Suprapubic skin (tissue), 4 donors: ENCODE results near the gene CHPF. TPM values are rescaled to one million over a fixed set of nuclear protein-coding genes. Genes with fewer than 3 reads are reported as not detected.

Source experiments
- DNase-seq, 2 donors: peaks; one replicate each; pipeline ENCODE4 v3.0.0-alpha.2; 2019; ENCODE audit warnings: low spot score in 2 of 2
- H3K27ac ChIP-seq: fragments of 200-600 bp; sonication (generic); one replicate; pipeline ENCODE4 v1.5.1; 2019
- H3K27me3 ChIP-seq: fragments of 200-600 bp; sonication (generic); one replicate; pipeline ENCODE4 v1.5.1; 2019
- H3K36me3 ChIP-seq: fragments of 200-600 bp; sonication (generic); one replicate; pipeline ENCODE4 v1.5.1; 2019
- H3K4me1 ChIP-seq: fragments of 200-600 bp; sonication (generic); one replicate; pipeline ENCODE4 v1.5.1; 2019
- H3K4me3 ChIP-seq: fragments of 200-600 bp; sonication (generic); one replicate; pipeline ENCODE4 v1.5.1; 2019; ENCODE audit warnings: mild to moderate bottlenecking
- H3K9me3 ChIP-seq: fragments of 200-600 bp; sonication (generic); one replicate; pipeline ENCODE4 v1.5.1; 2019
- EP300 ChIP-seq: sonication (generic); formaldehyde crosslinking; IDR thresholded peaks from one replicate; pipeline ENCODE4 v1.6.1; 2017; ENCODE audit warnings: antibody characterized with exemption
- POLR2A ChIP-seq, 2 donors: fragments of 450-650 bp; IDR thresholded peaks; one replicate each; pipeline ENCODE4 v1.6.1; 2017; ENCODE audit warnings: antibody characterized with exemption in 2 of 2, mild to moderate bottlenecking in 2 of 2, moderate library complexity in 2 of 2
- POLR2AphosphoS5 ChIP-seq, 3 donors: sonication (generic); formaldehyde crosslinking; IDR thresholded peaks; one replicate each; pipeline ENCODE4 v1.6.1; 2017; ENCODE audit warnings: antibody characterized with exemption in 3 of 3
- WGBS: methylation state at CpG from one replicate; pipeline ENCODE4 v1.1.5; 2018; 5-methylcytosine and 5-hydroxymethylcytosine counted together
- total RNA-seq, 4 donors: library from RNA; depleted of rRNA; stranded (reverse); fragments of >200 nt; gene quantifications; one replicate each; pipeline ENCODE4 v1.1.0, GENCODE V29; 2016
- TF ChIP-seq, protein P1 (sequence below), 2 donors: fragments of 200-600 bp in 1 of 2; fragments of 450-650 bp in 1 of 2; sonication (generic) in 1 of 2; IDR thresholded peaks; one replicate each; pipeline ENCODE4 v1.5.1; 2016 to 2019; ENCODE audit warnings: antibody characterized with exemption in 2 of 2, mild to moderate bottlenecking in 1 of 2, moderate library complexity in 1 of 2

The CHPF gene
- total RNA-seq, 4 donors from 2014 or later, result 28.8 to 62.1 (median 49.3) TPM

DNA sequence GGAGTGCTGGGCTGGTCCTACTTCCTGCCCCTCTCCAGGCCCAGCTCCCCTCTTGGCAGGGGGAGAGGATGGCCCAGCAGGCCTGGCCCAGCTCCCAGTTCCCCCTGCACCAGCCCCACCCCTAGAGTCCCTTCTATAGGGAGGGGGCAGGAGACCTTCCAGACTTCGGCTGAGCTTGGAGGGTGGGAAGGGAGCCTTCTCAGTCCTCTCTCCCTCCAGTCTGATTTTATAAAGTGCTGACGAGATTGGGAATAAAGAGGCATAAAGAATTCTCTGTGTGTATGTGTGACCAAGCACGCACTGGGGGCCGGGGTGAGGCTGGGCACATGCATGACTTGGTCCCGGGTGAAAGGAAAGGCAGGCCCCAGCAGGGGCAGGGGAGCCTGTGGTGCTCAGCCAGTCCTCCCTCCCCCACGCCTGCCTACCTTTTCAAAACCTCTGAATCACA lies 5.1 kb downstream of the CHPF start:
- Histone ChIP-seq H3K4me3 (no peak overlapping the region), H3K27ac (no peak overlapping the region), H3K27me3 (no peaks in the 10 kb centered on the region), H3K9me3 (no peaks in the 10 kb centered on the region), H3K36me3 (peaks cover 24% of the 10 kb centered on the region), H3K4me1 (peaks cover 27% of the 10 kb centered on the region)
- WGBS, result 73% methylated on average over 5 of the region's 6 CpGs
- DNase-seq, result no peak
- TF ChIP-seq EP300, result no peak
- no peak for TF ChIP-seq POLR2A (IDR thresholded peaks at IDR 0.05)
- TF ChIP-seq, protein P1, sequence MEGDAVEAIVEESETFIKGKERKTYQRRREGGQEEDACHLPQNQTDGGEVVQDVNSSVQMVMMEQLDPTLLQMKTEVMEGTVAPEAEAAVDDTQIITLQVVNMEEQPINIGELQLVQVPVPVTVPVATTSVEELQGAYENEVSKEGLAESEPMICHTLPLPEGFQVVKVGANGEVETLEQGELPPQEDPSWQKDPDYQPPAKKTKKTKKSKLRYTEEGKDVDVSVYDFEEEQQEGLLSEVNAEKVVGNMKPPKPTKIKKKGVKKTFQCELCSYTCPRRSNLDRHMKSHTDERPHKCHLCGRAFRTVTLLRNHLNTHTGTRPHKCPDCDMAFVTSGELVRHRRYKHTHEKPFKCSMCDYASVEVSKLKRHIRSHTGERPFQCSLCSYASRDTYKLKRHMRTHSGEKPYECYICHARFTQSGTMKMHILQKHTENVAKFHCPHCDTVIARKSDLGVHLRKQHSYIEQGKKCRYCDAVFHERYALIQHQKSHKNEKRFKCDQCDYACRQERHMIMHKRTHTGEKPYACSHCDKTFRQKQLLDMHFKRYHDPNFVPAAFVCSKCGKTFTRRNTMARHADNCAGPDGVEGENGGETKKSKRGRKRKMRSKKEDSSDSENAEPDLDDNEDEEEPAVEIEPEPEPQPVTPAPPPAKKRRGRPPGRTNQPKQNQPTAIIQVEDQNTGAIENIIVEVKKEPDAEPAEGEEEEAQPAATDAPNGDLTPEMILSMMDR (IDR thresholded peaks at IDR 0.05), result no peak
- TF ChIP-seq POLR2AphosphoS5 (IDR thresholded peaks at IDR 0.05), result no peak

DNA sequence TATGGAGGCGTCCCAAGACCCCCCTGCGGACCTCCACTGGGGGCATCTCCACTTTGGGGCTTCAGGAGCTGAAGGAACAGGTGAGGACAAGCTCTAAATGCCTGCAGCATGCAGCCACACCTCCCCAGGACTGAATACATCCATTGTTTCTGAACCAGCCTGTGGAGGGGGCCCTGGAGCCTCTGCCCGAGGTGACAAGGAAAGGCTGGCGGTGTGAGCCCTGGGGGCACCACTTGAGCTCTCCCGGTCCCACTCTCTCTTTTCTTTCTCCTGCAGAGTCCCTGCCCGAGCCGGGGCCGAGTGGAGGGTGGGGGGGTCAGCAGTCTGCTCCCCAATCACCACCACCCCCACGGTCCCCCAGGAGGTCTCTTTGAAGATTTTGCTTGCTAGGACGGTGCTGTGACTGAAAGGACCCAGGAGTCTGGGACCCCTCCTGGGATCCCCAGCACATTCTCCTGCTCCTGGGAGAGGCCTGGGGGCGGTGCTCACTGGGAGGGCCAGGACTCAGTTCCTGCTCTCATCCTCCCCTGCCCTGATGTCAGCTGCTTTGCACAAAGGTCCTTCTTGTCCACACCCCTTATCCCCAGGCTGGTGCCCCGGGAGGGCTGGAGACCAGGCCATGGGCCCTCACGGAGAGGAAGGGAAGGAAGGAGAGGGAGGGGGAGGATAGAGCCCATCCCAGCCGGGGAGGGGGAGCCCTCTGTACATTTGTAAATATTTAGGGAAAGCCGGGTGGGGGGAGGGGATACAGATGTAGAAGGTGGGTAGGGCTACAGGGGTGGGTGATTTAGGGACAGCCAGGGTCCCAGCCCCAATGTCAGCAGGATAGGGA lies 5.7 kb downstream of the CHPF start:
- H3K9me3 ChIP-seq, result no peaks in the 10 kb centered on the region
- no peak for TF ChIP-seq POLR2AphosphoS5 (IDR thresholded peaks at IDR 0.05)
- no peak for TF ChIP-seq EP300
- TF ChIP-seq, protein P1 (IDR thresholded peaks at IDR 0.05), result no peak
- no peak for TF ChIP-seq POLR2A (IDR thresholded peaks at IDR 0.05)
- peaks cover 25% of the 10 kb centered on the region for H3K4me1 ChIP-seq
- no peaks in the 10 kb centered on the region for H3K27me3 ChIP-seq
- H3K4me3 ChIP-seq, result no peak overlapping the region
- peaks cover 24% of the 10 kb centered on the region for H3K36me3 ChIP-seq
- H3K27ac ChIP-seq, result no peak overlapping the region
- DNase-seq, result no peak
- 50% methylated on average over 11 of the region's 15 CpGs for WGBS

- H3K27ac ChIP-seq, result no peak overlapping the region
- peaks cover 16% of the 10 kb centered on the region for H3K4me1 ChIP-seq
- peaks cover 4% of the 10 kb centered on the region for H3K27me3 ChIP-seq
- peaks cover 24% of the 10 kb centered on the region for H3K36me3 ChIP-seq
- TF ChIP-seq POLR2AphosphoS5 (IDR thresholded peaks at IDR 0.05), result no peak
- TF ChIP-seq POLR2A (IDR thresholded peaks at IDR 0.05), result no peak
- no peak overlapping the region for H3K4me3 ChIP-seq
- no peaks in the 10 kb centered on the region for H3K9me3 ChIP-seq
- WGBS, result 75% methylated on average over 4 of the region's 9 CpGs
- no peak for DNase-seq
Measured at GRCh38 chr2:219536967-219537366, 6.6 kb downstream of the CHPF start.

GRCh38 chr2:219536425-219536824 lies 7.2 kb downstream of the CHPF start:
- H3K4me3 ChIP-seq, result no peak overlapping the region
- H3K36me3 ChIP-seq, result peaks cover 24% of the 10 kb centered on the region
- peaks cover 10% of the 10 kb centered on the region for H3K27me3 ChIP-seq
- peaks cover 11% of the 10 kb centered on the region for H3K4me1 ChIP-seq
- H3K27ac ChIP-seq, result no peak overlapping the region
- 85% methylated on average over 16 of the region's 16 CpGs for WGBS
- TF ChIP-seq POLR2A (IDR thresholded peaks at IDR 0.05), result no peak
- TF ChIP-seq POLR2AphosphoS5 (IDR thresholded peaks at IDR 0.05), result no peak
- TF ChIP-seq, protein P1 (IDR thresholded peaks at IDR 0.05), result no peak
- TF ChIP-seq EP300, result no peak
- no peak for DNase-seq
- no peaks in the 10 kb centered on the region for H3K9me3 ChIP-seq

DNA sequence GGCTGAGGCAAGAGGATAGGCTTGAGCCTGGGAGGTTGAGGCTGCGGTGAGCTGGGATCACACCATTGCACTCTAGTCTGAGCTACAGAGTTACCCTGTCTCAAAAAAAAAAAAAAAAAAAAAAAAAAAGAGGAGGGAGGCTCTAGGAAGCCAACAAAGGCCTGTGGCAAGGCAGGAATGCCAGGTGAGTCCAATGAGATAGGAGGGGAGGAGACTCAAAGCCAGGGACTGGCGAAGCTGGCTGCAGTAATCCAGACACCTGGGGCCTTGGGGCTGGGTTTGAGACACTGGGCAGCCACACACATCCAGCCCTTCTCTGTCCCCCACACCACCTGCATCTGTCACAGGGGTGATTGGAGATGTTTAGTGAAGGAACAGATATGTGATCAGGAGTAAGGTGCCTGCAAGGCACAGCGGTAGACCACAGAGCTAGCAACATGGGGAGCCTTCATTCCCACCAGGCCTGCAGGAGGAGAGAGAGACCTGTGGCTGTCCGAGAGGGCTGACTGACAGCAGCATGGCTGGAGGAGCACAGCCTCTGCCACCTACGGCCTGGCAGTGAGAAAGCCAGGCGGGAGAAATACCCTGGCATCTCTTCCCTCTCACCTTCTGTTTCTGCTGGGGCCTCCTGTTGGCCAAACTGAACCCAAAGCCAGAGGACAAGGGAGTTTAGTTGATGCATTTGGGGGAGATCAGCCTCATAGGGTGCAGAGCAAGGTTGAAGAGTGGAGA lies 9.5 kb downstream of the CHPF start:
- peaks cover 5% of the 10 kb centered on the region for H3K36me3 ChIP-seq
- H3K27ac ChIP-seq, result no peak overlapping the region
- H3K9me3 ChIP-seq, result no peaks in the 10 kb centered on the region
- no peak overlapping the region for H3K4me3 ChIP-seq
- 84% methylated on average over 6 of the region's 6 CpGs for WGBS
- TF ChIP-seq POLR2A (IDR thresholded peaks at IDR 0.05), result no peak
- TF ChIP-seq EP300, result no peak
- no peak for TF ChIP-seq POLR2AphosphoS5 (IDR thresholded peaks at IDR 0.05)
- TF ChIP-seq, protein P1 (IDR thresholded peaks at IDR 0.05), result no peak
- no peak for DNase-seq
- peaks cover 23% of the 10 kb centered on the region for H3K27me3 ChIP-seq
- peaks cover 14% of the 10 kb centered on the region for H3K4me1 ChIP-seq
